Omental fat pad (tissue), 4 donors: ENCODE results near the gene ADAMTSL2. TPM values are rescaled to one million over a fixed set of nuclear protein-coding genes. Genes with fewer than 3 reads are reported as not detected.

Source experiments
- ATAC-seq: fragments of 150-250 bp; one replicate; pipeline ENCODE4 v1.9.1; 2016; ENCODE audit warnings: mild to moderate bottlenecking, moderate library complexity; ENCODE audit not compliant: low FRiP score
- DNase-seq: peaks from one replicate; pipeline ENCODE4 v3.0.0-alpha.2; 2019; ENCODE audit warnings: low spot score
- total RNA-seq, 4 donors: library from RNA; depleted of rRNA; stranded (reverse); fragments of >200 nt; gene quantifications; one replicate each; pipeline ENCODE4 v1.1.0, GENCODE V29; 2016
- TF ChIP-seq, protein P1 (sequence below), 3 donors: fragments of 450-650 bp; IDR thresholded peaks; one replicate each; pipeline ENCODE4 v1.5.1; 2016 to 2017; ENCODE audit warnings: antibody characterized with exemption in 3 of 3, mild to moderate bottlenecking in 3 of 3, moderate library complexity in 2 of 3

The ADAMTSL2 gene
- total RNA-seq, 4 donors from 2014 or later, result 0.63 to 4.7 (median 1.4) TPM

DNA sequence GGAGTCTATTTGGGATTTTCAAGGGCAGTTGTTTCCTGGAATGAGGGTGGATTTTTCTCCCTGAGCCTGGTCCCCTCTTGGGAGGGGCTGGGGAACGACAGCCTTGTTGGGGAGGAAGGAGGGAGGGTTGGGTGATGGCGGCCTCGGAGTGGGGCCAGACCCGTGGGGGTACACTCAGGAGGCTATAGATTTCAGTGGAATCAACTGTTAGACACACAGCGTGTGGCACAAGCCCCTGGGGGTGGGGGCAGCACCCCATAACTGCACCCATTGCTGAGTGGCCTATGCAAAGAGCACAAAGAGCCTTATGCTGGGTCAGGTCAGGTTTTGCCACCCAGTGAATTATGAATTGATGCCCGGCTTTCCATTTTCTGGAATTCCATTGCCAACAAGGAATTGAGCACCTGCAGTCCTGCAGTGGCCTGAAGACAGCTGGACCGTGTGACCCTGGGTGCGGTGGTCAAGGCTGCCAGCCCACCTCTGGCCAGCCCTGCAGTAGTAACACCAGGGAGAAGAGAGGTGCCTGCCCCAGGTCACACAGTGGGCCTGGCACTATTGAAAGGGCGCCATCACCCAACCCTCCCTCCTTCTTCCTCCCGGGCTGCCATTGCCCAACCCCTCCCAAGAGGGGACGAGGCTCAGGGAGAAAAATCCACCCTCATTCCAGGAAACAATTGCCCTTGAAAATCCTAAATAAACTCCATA lies 18.1 kb upstream of the ADAMTSL2 start:
- TF ChIP-seq, protein P1, sequence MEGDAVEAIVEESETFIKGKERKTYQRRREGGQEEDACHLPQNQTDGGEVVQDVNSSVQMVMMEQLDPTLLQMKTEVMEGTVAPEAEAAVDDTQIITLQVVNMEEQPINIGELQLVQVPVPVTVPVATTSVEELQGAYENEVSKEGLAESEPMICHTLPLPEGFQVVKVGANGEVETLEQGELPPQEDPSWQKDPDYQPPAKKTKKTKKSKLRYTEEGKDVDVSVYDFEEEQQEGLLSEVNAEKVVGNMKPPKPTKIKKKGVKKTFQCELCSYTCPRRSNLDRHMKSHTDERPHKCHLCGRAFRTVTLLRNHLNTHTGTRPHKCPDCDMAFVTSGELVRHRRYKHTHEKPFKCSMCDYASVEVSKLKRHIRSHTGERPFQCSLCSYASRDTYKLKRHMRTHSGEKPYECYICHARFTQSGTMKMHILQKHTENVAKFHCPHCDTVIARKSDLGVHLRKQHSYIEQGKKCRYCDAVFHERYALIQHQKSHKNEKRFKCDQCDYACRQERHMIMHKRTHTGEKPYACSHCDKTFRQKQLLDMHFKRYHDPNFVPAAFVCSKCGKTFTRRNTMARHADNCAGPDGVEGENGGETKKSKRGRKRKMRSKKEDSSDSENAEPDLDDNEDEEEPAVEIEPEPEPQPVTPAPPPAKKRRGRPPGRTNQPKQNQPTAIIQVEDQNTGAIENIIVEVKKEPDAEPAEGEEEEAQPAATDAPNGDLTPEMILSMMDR (IDR thresholded peaks at IDR 0.05), result no peak
- DNase-seq, result no peak
- no peak for ATAC-seq

DNA sequence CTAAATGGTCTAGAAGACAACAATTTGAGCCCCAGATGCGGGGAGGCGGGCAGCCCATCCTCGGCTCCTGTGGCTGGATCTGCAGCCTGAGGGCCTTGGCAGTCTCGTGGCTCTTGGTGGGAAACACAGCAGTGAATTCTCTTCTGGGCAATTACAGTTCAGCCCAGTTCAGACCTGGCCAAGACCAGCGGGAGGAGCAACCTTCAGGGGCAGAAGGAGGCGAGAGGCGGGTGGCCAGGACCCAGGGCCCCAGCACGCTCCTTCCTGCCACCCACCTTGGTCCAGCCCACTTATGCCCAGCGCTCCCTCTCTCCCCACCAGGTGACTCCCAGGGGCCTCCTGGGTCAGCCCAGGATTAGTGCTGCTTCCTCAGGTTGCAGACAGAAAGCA lies 17.5 kb upstream of the ADAMTSL2 start:
- TF ChIP-seq, protein P1 (IDR thresholded peaks at IDR 0.05), result no peak
- ATAC-seq (no peak), DNase-seq (no peak)

DNA sequence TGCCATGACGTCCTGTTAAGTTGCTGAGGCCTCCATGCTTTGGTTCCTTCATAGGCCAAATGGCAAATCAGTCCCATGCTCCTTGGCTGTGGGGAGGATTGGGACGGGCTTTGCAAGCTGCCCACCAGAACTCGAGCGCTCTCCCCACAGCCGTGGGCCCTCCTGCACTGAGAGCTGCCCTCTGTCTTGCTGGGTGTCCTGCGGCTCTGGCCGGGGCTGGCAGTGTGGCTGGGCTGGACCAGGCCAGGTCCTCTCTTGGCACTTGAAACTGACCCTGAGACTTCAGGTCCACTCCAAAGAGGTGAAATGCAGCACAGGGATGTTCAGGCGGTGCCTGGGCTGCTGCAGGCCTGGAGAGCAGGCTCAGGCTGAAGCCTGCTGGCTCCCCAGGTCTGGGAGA lies 16.8 kb upstream of the ADAMTSL2 start:
- DNase-seq (no peak), ATAC-seq (no peak)
- TF ChIP-seq, protein P1 (IDR thresholded peaks at IDR 0.05), result no peak

DNA sequence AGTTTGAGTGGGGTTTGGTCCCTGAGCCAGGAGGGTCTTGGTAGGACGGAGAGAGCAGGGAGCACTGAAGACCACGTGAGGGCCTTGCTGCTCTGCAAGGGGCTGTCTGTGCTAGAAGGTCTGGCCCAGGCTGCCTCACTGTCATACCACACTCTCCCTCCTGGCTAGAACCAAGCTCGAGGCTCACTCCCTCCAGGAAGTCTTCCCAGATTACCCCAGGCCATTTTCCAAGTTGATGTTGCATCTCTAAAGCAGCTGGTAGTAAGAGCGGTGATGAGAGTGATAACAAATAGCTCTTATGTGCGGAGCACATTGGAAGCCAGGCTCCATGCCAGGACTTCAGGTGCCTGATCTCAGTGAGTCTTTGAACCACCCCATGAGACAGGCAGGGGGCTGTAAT lies 16.3 kb upstream of the ADAMTSL2 start:
- no peak for DNase-seq
- TF ChIP-seq, protein P1 (IDR thresholded peaks at IDR 0.05), result no peak
- no peak for ATAC-seq

DNA sequence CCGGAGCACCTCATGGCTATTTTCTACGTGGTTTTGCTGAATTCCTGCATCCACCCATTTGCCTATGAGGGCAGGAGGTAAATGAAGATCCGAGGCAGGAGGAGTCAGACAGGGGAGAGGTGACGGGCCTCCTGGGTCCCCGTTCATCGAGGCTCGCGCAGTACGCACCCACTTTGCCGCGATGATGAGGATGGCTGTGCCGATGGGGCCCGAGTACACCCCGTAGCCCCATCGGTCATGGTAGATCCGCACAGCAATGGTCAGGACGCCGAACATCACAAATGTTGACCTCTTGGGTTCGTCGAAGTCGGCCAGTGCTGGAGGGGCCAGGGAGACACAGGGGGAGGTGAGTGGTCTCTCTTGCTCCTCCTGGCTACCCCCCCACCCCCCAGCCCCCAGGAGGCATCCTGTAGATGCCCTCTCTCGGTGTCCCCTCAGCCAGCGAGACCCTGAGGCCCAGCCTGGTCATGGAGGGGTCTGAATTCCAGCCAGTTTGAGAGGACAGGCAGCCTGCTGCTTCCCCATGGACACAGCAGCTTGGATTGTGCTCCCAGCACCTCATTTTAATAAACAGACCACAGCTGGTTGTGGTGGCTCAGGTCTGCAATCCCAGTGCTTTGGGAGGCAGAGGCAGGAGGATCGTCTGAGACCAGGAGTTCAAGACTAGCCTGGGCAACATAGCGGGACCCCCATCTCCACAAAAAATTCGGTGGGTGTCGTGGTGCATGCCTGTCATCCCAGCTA lies 15.6 kb upstream of the ADAMTSL2 start:
- ATAC-seq (no peak), DNase-seq (no peak)
- TF ChIP-seq, protein P1 (IDR thresholded peaks at IDR 0.05), result no peak

DNA sequence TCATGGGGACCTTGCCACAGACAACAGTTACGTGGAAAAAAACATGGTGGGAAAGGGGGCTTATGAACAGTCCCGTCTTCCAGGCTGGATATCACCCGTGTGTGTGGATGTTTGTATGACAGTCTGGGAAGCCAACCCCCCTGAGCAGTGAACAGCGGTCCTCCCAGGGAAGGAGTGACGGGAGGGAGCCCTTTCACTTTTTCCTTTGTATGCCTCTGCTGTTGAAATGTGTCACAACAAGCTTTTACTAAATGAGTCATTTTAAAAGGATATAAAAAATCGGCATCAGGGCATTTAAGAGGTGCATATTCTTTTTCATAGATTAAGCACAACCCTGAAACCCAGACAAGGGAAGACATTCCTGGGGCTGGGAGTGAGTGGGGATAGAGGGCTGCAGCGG lies 14.8 kb upstream of the ADAMTSL2 start:
- no peak for DNase-seq
- TF ChIP-seq, protein P1 (IDR thresholded peaks at IDR 0.05), result no peak

More for the DNA sequence above, 14.8 kb upstream of the ADAMTSL2 start:
- no peak for ATAC-seq
